ENCODE measurements around the gene DLX5.
A peak's percentile ranks its signal among the peaks of the same experiment; 100 is the strongest.

Gene DLX5

GRCh38 chr7:97014145-97014750 is 10.4 kb downstream of the DLX5 start:
- no peak for TF ChIP-seq ZNF274 (IDR thresholded peaks at IDR 0.05; ENCODE audit: low read depth, low read length)

DNA sequence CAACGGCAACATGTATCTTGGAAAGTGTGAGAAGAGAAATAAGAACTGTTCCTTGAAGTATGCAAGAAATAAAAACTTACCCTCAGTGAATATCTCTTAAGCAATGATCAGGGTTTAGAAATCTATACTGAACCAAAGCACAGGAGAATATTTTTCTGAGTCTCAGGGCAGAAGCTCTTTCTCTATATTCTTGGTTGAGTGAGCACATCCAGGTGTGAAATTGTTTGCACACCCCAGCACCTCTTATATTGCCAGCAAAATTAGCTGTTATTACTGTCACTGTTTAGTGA is 10.8 kb downstream of the DLX5 start:
- H3K4me3 ChIP-seq (ENCODE audit: low read length) = no peak overlapping the region
- TF ChIP-seq ZNF274 (IDR thresholded peaks at IDR 0.05; ENCODE audit: low read depth, low read length) = no peak

More at GRCh38 chr7:97014145-97014750, 10.4 kb downstream of the DLX5 start:
- H3K4me3 ChIP-seq (ENCODE audit: low read length) = no peak overlapping the region

GRCh38 chr7:97013134-97013844 is 11.3 kb downstream of the DLX5 start:
- TF ChIP-seq ZNF274 (IDR thresholded peaks at IDR 0.05; ENCODE audit: low read depth, low read length) = no peak
- no peak overlapping the region for H3K4me3 ChIP-seq (ENCODE audit: low read length)

DNA sequence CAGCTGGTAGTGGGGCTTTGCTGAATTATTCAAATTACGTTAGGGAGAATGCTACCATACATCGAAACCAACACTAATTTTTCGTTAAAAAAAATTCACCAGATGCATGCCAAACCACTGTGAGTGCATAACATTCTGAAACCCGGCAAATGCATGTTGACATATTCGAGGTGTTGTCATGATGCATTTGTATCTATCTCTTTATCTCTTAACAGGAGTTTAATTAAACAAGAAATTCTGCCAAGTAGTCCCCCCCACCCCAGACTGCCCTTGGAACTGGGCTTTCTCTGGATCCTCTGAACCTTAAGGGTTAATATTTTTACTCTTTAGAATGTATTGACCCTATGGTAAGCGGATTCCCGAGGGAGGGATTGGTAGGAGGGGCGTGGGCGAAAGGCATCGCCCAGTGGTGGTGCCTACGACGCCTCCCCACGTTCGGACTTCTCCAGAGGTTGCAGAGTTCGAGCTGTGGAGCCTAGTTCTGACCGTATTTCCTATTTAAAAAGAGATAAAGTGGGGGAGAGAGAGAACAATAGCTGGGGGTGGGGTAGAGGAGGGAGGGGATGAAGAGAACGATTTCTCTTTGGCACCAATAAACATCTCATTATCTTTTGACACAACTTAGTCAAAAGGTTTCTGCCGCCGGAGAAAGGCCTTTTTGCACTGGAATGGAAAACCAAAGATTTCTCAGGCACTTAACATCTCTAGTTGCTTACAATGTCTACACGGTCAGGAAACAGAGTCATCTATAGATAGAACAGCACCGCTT is 12.1 kb downstream of the DLX5 start:
- no peak for TF ChIP-seq ZNF274 (IDR thresholded peaks at IDR 0.05; ENCODE audit: low read depth, low read length)
- H3K4me3 ChIP-seq (ENCODE audit: low read length) = no peak overlapping the region

- no peak for TF ChIP-seq ZNF274 (IDR thresholded peaks at IDR 0.05; ENCODE audit: low read depth, low read length)
These were observed 12.9 kb downstream of the DLX5 start for GRCh38 chr7:97011536-97012364.

DNA sequence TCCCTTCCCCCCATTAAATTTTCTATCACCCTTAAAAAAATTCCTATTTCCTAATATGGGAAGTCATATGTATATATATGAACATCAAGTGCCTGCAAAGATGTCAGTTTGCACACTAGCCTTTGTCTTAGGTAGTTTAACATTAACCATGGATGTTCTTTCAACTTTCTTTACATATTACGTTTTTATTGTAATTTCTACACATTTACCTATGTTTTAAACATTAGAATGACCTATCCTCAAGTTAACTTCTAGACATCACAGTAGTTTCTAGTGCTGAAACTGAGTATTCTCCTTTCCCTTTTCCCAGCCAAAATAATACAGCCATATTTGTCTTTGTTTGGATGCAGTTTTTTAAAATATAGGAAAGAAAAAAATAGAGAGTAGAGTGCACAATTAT is 13.5 kb downstream of the DLX5 start:
- no peak for TF ChIP-seq ZNF274 (IDR thresholded peaks at IDR 0.05; ENCODE audit: low read depth, low read length)
- H3K4me3 ChIP-seq (ENCODE audit: low read length) = no peak overlapping the region

More at GRCh38 chr7:97011536-97012364, 12.9 kb downstream of the DLX5 start:
- H3K4me3 ChIP-seq (ENCODE audit: low read length) = no peak overlapping the region

GRCh38 chr7:97009753-97010732 is 14.6 kb downstream of the DLX5 start:
- TF ChIP-seq ZNF274 (IDR thresholded peaks at IDR 0.05; ENCODE audit: low read depth, low read length) = no peak
- no peak overlapping the region for H3K4me3 ChIP-seq (ENCODE audit: low read length)

DNA sequence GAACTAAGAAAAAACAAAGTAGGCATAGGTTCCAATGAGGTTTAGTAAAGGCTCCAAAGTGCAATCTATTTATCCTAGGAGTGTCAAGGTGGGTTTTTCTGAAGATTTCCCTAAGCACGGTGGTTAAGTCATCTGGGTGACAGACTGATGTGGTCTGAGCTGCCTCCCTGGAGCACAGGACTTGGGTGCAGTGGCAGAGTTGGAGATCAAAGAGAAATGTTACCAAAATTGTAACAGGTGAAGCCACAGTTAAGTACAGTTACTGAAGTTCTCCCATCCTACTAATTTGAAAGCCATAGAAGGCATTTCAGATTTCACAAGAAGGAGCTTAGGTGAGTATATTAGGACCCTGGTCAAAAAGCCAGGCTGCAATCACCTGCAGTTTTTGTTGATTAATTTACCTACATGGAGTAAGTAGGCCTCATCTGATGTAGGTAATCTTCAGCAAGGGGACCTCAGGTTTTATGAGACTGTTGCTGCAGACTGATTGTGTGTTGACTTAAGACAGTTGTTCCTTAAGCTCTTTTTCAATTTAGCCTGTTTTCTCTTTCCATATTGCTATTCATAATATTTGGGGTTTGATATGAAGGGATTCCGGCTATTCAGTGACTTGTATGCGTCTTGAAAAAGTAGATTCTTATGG is 16.2 kb downstream of the DLX5 start:
- H3K4me3 ChIP-seq (ENCODE audit: low read length) = no peak overlapping the region
- no peak for TF ChIP-seq ZNF274 (IDR thresholded peaks at IDR 0.05; ENCODE audit: low read depth, low read length)

DNA sequence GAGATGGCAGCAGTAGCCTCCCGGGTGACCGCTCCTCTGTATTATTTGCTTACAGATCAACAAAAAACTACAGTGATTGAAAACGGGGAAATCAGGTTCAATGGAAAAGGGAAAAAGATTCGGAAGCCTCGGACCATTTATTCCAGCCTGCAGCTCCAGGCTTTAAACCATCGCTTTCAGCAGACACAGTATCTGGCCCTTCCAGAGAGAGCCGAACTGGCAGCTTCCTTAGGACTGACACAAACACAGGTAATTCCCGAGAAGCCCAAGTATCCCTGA is 17.1 kb downstream of the DLX5 start:
- TF ChIP-seq ZNF274 (IDR thresholded peaks at IDR 0.05; ENCODE audit: low read depth, low read length) = no peak
- H3K4me3 ChIP-seq (ENCODE audit: low read length) = no peak overlapping the region

DNA sequence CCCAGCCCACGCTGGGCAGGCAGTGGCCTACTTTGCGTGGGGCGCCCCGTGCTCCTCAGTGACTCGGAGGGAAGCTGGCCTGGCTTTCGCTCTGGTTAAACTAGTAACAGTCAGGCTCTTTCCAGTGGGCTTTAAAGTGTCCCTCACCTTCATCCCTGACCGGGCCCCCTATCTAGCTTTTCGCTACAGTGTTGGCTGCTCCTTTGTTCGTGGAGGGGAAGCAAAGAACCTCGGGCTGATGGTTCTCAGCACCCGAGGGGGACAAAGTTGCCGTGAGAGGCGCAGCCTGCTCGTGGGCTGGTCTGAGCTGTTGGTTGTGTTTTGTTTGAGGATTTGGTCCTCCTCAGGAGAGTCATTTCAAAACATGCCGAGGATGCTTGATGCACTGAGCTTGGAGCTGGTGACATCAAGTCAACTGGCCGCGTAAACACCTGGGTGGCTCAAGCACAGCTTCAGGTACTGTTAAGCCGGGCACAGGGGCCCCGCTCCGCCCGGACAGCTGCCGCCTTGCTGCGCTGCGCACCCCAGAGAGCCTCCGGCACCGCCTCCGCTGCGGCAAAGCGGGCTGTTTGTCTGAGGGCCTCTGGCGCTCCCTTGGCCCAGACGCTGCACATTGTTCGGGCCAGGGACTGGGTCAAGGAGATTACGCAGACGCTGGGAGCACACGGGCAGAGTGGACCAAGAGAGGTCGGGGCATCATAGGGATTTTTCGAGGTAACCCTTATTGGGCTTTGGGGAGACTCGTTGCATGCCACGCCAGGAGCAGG is 17.6 kb downstream of the DLX5 start:
- TF ChIP-seq ZNF274 (IDR thresholded peaks at IDR 0.05; ENCODE audit: low read depth, low read length) = no peak
- H3K4me3 ChIP-seq (ENCODE audit: low read length) = no peak overlapping the region

- peak overlapping the region; percentile 61; the same call in 1 of the 2 replicates for H3K4me3 ChIP-seq (ENCODE audit: low read length)
- no peak for TF ChIP-seq ZNF274 (IDR thresholded peaks at IDR 0.05; ENCODE audit: low read depth, low read length)
These were observed 18.4 kb downstream of the DLX5 start for GRCh38 chr7:97006055-97006815.
